HG03575 (cell line): ENCODE data around the gene CDC20B.

ENCODE experiments used
- ATAC-seq: cut with Tn5 transposase; IDR thresholded peaks from one replicate; pipeline ENCODE4 v1.9.1; 2021; ENCODE audit not compliant: unreplicated experiment, insufficient number of reproducible peaks, low FRiP score; ENCODE audit errors: extremely low read depth

Gene CDC20B

DNA sequence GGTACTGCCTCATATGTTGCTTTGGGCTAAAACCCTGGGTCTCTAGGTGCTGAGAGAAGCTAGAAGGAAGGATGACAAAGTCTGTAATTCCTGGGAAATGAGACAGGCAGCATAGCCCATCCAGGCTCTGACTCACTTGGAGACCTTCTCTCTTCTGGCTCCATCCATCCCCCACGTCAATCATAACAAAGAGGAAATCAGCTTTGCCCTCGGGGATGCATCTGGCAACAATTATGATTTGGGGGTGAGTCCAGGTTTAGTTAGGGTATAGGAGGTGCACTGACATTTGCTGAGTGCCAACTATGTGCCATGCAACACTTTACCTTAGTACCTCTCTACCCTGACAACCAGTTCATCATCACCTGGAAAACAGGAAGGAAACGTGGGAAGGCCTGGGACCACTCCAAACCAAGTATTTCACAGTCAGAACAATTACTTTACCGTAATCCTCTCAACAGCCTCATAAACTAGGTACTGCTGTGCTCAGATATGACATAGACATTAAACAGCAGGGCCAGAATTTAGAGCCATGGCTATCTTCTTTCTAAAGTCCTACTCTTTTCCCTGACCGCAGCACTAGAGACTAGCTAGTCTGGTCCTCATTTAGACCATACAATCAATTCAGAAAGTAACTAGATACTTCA, 109.6 kb downstream of the CDC20B start:
- no peak for ATAC-seq
